Subcutaneous abdominal adipose tissue (tissue), 5 donors: ENCODE data around the gene UQCRFS1.

Source experiments
- H3K27ac ChIP-seq: one replicate; pipeline ENCODE4 v1.7.0; 2013; ENCODE audit warnings: low read depth, mild to moderate bottlenecking, inconsistent platforms, low read length, moderate library complexity
- H3K27me3 ChIP-seq, 5 donors: one replicate each; pipeline ENCODE4 v1.7.0; 2013; ENCODE audit warnings: low read length in 5 of 5, inconsistent platforms in 1 of 5; ENCODE audit not compliant: control insufficient read depth in 5 of 5, insufficient read depth in 4 of 5
- H3K36me3 ChIP-seq, 5 donors: one replicate each; pipeline ENCODE4 v1.7.0; 2013; ENCODE audit warnings: low read length in 5 of 5; ENCODE audit not compliant: control insufficient read depth in 5 of 5, insufficient read depth in 5 of 5
- H3K4me1 ChIP-seq, 5 donors: one replicate each; pipeline ENCODE4 v1.7.0; 2013; ENCODE audit warnings: low read length in 5 of 5, mild to moderate bottlenecking in 3 of 5, moderate library complexity in 1 of 5; ENCODE audit not compliant: control insufficient read depth in 5 of 5, insufficient read depth in 5 of 5
- H3K4me3 ChIP-seq, 5 donors: one replicate each; pipeline ENCODE4 v1.7.0; 2013; ENCODE audit warnings: low read length in 5 of 5, low read depth in 1 of 5
- H3K9ac ChIP-seq, 5 donors: one replicate each; pipeline ENCODE4 v1.7.0; 2013; ENCODE audit warnings: low read length in 5 of 5, mild to moderate bottlenecking in 4 of 5, moderate library complexity in 3 of 5
- H3K9me3 ChIP-seq, 5 donors: one replicate each; pipeline ENCODE4 v1.7.0; 2013; ENCODE audit warnings: low read length in 5 of 5; ENCODE audit not compliant: control insufficient read depth in 5 of 5
- donor health status: healthy.
- donor health status: healthy.
- donor health status: healthy.
- donor health status: healthy.
- donor health status: healthy.

Gene UQCRFS1

DNA sequence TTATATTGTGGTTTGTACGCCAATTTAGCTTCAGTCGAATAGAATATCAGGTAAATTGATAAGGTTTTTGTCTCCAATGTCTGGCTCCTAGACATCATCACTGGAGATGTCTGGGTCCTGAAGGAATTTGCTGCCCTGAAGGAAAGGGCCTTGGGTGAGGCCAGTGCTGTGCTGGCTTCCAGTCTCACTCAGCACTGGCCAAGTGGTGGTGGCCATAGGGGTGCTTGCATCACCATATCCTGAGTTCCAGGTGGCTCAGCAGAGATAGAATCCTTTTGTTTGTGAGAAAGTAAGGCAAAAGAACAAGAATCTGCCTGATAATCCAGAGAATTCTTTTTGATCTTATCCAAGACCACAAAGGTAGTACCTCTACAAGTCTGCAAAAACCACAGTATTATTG is 39.1 kb downstream of the UQCRFS1 start:
- Histone ChIP-seq H3K4me3 (no peak overlapping the region), H3K4me1 (no peaks in the 10 kb centered on the region), H3K9me3 (peaks cover 10 to 37% (median 21%) of the 10 kb centered on the region in 5 donors)

DNA sequence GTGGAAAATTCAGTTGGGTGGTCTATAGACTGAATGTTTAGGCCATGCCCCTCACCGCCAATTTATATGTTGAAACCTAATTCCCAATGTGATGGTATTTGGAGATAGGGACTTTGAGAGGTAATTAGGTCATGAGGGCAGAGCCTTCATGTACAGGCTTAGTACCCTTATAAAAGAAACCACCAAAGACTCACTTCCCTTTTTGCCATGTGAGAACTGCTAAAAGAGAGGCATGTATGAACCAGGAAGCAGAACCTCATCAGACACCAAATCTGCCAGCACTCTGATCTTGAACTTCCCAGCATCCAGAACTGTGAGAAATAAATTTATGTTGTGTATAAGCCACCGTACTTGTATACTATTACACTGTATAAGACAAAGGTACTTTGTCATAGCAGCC is 40.6 kb downstream of the UQCRFS1 start:
- Histone ChIP-seq H3K27me3 (no peaks in the 10 kb centered on the region), H3K9ac (no peak overlapping the region), H3K4me3 (no peak overlapping the region), H3K27ac (no peak overlapping the region), H3K4me1 (no peaks in the 10 kb centered on the region), H3K9me3 (peaks cover 6 to 29% (median 12%) of the 10 kb centered on the region in 5 donors), H3K36me3 (no peaks in the 10 kb centered on the region)

More for the DNA sequence above, 39.1 kb downstream of the UQCRFS1 start:
- no peak overlapping the region for H3K9ac ChIP-seq
- H3K27me3 ChIP-seq, result no peaks in the 10 kb centered on the region
- no peaks in the 10 kb centered on the region for H3K36me3 ChIP-seq
- no peak overlapping the region for H3K27ac ChIP-seq

DNA sequence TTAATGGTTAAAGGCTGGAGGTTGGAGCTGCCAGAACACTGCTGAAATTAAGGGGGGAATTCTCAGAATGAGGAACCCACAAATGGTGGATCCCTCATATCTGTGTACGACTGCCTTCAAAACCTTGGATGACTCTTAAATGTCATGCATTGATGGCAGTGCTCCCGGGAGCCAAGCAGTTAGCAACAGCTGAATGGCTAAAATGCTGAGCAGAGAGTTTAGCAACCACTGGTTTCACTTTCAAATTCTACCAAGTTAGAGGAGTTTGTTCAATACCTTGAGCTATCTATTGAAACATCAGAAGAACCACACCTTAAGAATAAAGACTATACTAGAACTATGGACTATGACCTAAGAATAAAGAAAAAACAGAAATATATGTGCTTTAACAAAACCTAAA is 41.4 kb downstream of the UQCRFS1 start:
- no peak overlapping the region for H3K4me3 ChIP-seq
- no peaks in the 10 kb centered on the region for H3K4me1 ChIP-seq
- H3K9me3 ChIP-seq, result peaks cover 6 to 24% (median 7%) of the 10 kb centered on the region in 5 donors
- no peaks in the 10 kb centered on the region for H3K27me3 ChIP-seq
- no peak overlapping the region for H3K9ac ChIP-seq
- H3K27ac ChIP-seq, result no peak overlapping the region
- no peaks in the 10 kb centered on the region for H3K36me3 ChIP-seq

DNA sequence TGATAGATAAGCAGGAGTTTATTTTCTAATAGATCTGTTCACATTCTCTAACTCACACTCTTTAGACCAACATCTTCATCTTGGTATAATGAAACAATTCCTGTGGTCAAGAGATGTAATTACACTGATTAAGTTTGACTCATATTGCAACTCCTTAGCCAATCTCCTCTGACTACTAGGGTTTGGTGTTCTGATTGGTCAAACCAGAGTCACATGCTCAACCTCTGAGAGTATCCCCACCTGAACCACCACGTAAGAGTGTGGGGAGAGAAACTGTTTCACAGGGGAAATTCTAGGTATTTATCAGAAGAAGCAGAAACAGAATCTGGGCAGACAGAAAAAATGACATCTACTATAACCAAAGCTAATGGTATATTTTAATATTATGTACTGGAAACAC is 42.4 kb downstream of the UQCRFS1 start:
- Histone ChIP-seq H3K36me3 (no peaks in the 10 kb centered on the region), H3K27ac (no peak overlapping the region), H3K4me3 (no peak overlapping the region), H3K9ac (no peak overlapping the region), H3K27me3 (no peaks in the 10 kb centered on the region), H3K9me3 (peaks cover 0 to 17% (median 3%) of the 10 kb centered on the region in 5 donors), H3K4me1 (no peaks in the 10 kb centered on the region)

DNA sequence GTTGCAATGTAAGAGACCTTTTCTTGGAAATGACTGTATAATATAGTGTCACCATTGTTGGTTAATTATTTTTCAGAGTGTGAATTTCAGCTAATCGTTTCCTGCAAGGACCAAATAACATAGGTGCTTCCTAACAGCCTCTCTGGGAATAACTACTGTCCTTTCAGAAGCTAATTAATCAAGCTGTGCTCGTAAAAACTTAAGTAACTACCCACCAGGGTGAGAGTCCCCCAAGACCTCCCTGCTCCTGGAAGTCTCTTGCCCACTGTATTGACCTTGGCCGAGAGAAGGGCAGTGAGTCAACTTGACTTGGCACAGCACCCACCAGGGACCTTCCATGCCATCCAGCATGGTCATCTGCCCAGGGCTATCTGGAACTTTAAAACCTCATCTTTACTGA is 50.3 kb downstream of the UQCRFS1 start:
- peaks cover 0 to 2% (median 0%) of the 10 kb centered on the region in 5 donors for H3K9me3 ChIP-seq
- H3K4me3 ChIP-seq, result no peak overlapping the region
- no peaks in the 10 kb centered on the region for H3K36me3 ChIP-seq
- H3K4me1 ChIP-seq, result no peaks in the 10 kb centered on the region
- H3K9ac ChIP-seq, result no peak overlapping the region
- H3K27ac ChIP-seq, result no peak overlapping the region
- no peaks in the 10 kb centered on the region for H3K27me3 ChIP-seq

DNA sequence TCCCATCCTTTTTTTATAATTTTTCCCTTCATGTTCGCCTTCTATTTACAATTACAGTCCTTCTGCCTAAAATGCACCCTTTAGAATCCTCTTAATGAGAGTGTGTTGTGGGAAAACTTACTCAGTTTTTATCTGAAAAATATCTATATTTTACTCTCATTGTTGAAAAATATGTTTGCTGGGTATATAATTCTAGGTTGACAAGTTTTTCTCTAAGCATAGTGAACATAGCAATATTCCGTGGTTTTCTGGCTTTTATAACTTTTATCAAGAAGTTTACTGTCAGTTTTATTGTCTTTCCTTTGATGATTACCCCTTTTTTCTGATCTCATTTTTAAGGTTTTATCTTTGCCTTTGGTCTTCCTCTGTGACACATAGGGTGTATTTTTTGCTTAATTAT is 57.3 kb downstream of the UQCRFS1 start:
- H3K27me3 ChIP-seq, result no peaks in the 10 kb centered on the region
- H3K9ac ChIP-seq, result no peak overlapping the region
- H3K27ac ChIP-seq, result no peak overlapping the region
- no peaks in the 10 kb centered on the region for H3K36me3 ChIP-seq
- peaks cover 3 to 40% (median 18%) of the 10 kb centered on the region in 5 donors for H3K9me3 ChIP-seq
- H3K4me3 ChIP-seq, result no peak overlapping the region
- H3K4me1 ChIP-seq, result no peaks in the 10 kb centered on the region
